ENCODE results near the gene FAM81B.
"Not testable (repeated sequence)": the region's sequence is repeated elsewhere in the genome, so short reads cannot be mapped to it uniquely, and the experiment has no call there.

FAM81B gene, protein sequence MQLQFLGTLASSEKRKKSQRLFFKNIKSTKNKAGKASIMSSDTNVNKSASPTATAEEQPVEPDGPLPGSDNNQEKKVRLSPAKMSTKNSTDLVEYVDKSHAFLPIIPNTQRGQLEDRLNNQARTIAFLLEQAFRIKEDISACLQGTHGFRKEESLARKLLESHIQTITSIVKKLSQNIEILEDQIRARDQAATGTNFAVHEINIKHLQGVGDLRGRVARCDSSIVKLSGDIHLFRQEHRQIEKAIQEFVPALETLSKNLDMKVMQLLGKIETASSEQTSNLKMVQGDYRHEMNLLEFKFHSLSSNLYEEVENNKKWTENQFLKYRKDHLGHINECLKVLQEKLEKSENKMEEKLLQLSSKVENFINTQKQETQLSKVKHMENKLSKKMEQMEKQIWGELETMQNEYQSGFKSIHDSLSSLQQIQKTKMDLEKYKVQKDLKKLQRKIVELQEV

DNA sequence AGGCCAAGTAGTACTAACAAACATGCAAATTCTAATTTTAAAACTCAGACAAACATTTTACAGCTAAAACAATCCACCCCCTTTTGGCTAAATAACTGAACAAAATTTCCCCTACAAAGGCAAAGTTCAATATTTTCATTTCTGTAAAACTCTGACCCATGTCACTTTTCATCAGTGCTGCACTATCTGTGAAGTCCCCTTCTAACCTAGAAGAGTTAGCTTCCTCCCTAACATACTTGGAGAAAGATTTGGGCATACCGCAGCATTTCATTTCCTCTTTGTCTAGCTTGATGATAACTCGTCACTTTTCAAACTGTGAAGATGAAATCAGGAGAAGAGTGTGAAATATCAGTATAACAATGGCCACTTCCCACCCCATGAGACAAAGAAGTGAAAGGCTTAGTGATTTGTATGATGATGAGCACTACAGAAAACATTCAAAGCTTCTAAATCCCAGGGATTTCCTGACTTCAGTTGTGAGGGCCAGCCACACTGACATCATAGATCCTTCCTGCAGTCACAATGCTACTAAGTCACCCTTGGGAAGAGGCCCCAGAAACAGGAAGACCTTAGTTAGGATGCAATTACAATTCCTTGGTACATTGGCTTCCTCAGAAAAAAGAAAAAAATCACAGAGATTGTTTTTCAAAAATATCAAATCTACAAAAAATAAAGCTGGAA is at the start of gene FAM81B:
TSS of gene FAM81B (plus strand) at position 555 of the 681 bp plus-strand sequence. CDS start at position 579, 24 bp downstream.
- DNase-seq (ENCODE audit: insufficient read length, low spot score) (no peak), FAIRE-seq (no peak)

DNA sequence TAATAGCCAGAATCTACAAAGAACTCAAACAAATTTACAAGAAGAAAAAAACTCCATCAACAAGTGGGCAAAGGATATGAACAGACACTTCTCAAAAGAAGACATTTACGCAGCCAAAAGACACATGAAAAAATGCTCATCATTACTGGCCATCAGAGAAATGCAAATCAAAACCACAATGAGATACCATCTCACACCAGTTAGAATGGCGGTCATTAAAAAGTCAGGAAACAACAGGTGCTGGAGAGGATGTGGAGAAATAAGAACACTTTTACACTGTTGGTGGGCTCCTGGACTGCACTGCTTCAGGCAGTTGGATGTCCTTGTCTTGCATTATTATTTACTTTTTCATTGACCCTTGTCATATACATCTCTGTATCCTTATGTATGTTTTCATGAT is 49.7 kb upstream of the FAM81B start:
- not testable (repeated sequence) for FAIRE-seq; DNase-seq (ENCODE audit: insufficient read length, low spot score)

DNA sequence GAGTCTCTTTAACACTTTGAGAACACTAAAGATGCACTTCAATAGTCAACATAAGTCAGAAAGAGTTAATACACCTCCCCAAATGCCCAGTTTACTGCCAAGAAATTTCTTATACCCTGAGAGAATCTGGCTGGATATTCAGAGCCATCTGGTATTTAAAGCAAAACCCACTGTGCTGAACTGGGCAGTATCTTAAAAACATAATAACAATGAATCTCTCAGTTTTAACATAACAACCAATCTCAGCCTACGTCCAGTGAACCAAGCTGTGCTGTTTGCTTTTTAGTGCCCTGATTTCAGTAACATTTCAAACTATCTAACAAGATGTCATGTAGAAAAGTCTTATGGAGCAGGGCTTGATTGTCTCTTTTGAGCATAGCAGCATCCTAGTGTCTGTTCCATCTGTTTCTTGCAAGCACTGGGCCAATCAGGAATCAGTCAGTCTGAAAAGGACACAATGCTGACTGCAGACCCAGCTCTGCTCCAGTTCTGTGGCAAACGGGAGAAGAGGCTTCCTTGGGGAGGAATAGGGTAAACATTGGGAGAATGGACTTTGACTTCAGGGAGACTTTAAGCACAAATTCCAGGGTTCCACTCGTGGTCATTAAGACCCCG is 43.6 kb upstream of the FAM81B start:
- no peak for FAIRE-seq

DNA sequence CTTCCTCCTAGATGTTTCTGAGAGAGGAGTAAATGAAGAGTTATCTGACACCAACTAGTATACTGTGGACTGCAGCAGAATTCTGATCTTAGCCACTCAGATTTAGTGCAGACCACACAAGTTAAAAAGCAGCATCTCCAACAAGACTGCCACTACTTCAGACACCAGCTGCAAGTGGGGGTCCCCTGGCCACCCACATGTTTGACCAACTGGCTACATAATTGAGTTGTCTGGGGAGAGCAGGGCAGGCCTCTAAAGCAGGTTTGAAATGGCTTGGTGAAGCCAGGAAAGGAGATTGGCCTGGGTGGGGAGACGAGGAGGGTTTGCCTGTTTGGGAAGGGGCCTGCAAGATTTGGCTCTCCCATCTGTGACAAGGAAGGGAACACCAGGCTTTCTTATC is 40.5 kb upstream of the FAM81B start:
- no peak for FAIRE-seq

More for the DNA sequence above, 43.6 kb upstream of the FAM81B start:
- no peak for DNase-seq (ENCODE audit: insufficient read length, low spot score)

DNA sequence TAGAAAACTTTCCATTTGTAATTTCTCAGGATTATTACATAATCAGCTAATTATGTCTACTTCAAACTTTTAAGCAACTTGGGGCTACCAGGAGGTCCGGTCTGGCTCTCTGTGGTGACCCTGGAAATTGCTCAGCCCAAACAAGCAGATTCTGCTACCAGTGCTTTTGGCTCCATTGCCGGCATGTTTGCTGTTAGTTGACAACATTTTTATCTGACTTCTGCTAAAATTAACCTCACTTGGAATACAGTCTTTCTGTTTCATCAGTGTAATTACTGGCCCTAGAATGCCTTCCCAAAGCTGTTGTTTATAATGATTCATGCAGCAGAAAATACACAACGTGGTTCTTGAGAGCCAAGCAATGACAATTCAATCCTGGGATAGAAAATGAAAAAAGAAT is 38.5 kb upstream of the FAM81B start:
- no peak for FAIRE-seq
- DNase-seq (ENCODE audit: insufficient read length, low spot score) = no peak

More for the DNA sequence above, 40.5 kb upstream of the FAM81B start:
- no peak for DNase-seq (ENCODE audit: insufficient read length, low spot score)

DNA sequence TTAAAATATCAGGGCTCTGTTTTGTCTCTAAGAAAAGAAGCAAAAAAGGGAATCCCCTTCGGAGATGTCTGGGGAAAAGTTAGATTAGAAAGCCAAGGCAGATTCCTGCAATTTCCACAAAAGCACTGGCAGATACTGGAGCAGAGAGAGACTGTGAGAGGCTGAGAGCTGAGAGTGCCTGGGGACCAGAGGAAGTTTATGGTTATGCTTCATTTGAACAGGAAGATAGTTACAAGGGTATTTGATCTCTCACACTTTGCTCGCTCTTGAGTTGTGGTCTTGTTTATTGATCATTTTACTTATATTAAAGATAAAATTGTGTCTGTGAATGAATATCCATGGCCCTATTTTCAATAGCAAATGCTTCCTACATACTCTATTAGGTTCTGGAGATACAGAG is 32.8 kb upstream of the FAM81B start:
- DNase-seq (ENCODE audit: insufficient read length, low spot score) = no peak
- FAIRE-seq = no peak

DNA sequence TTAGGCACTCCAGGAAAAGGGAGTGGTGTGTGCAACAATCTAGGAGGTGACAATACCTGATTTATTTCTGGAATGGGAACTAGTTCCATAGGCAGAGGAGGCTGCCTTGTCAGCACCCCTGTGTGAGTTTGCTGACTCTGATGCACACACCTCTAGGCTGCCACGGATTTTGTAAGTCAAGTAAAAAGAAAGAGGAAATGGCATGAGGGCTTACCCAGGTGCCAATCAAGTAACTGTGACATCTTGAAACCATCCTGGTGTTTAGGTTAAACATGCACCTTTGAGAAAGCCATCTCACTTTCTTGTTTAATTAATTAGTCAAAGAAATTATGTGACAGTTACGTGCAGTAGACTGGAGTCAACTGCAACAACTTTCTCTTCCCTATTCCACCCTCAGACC is 32.3 kb upstream of the FAM81B start:
- DNase-seq (ENCODE audit: insufficient read length, low spot score) (no peak), FAIRE-seq (no peak)

DNA sequence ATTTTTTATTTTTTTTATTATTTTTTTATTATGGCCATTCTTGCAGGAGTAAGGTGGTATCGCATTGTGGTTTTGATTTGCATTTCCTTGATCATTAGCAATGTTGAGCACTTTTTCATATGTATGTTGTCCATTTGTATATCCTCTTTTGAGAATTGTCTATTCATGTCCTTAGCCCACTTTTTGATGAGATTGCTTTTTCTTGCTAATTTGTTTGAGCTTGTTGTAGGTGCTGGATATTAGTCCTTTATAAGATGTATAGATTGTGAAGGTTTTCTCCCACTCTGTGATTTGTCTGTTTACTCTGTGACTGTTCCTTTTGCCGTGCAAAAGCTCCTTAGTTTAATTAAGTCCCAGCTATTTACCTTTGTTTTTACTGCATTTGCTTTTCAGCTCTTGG is 30.5 kb upstream of the FAM81B start:
- FAIRE-seq; DNase-seq (ENCODE audit: insufficient read length, low spot score): not testable (repeated sequence)

DNA sequence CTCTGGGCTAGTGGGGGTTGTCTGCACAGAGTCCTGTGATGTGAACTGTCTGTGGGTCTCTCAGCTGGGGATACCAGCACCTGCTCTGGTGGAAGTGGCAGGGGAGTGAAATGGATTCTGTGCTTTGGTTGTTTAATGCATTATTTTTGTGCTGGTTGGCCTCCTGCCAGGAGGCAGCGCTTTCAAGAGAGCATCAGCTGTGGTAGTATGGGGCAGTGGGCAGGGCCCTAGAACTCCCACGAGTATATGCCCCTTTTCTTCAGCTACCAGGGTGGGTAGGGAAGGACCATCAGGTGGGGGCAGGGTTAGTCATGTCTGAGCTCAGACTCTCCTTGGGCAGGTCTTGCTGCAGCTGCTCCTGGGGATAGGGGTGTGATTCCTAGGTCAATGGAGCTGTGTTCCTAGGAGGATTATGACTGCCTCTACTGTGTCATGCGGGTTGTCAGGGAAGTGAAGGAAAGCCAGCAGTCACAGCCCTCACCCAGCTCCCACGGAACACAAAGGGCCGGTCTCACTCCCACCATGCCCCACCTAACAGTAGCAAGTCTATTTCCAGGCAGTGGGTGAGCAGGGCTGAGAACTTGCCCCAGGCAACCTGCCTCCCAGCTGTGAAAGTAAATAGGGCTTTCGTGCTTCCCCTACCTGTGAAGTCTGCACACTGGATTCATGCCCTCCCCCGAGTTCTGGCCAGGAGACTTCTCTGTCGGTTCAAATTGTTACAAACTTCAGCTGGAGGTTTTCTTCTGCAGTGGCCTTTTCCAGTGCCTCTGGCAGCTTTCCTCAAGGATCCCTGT is 25.7 kb upstream of the FAM81B start:
- FAIRE-seq = no peak
- no peak for DNase-seq (ENCODE audit: insufficient read length, low spot score)

DNA sequence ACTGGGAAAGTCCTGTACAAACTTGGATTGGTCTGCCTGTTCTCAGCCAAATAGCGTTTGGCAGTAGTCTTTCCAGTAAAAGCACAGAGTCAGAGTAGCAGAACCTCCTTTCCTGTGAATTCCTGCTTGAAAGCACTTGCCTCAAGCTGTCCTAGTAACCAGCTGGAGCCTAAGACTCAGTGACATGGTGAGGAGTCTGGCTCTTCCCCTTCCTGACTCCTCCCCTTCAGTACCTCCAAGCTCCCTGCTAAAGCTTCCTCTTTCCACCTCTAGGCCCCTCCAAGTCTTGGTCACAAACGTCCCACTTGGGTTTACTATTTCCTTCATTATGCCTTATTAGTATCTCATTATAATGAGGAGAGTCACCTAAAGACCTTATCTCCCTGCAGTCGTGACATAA is 21.4 kb upstream of the FAM81B start:
- DNase-seq (ENCODE audit: insufficient read length, low spot score) (no peak), FAIRE-seq (no peak)

DNA sequence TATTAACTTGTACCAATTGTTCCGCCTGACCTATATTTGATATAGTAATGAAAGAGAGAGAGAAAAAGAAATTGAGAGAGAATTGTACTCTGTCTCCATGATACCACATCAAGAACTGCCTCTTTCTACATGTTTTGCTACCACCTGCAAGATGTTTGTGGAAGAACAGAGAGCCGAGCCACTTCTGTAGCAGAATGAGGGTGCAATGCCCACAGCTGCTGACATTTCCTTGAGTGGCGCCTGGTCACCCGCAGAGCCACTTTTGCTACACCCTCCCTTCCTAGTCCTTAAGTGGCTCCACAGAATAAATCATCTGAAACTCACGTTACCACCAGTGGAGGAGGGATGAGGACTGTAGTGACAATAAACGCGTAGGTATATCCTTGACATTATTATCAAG is 17.1 kb upstream of the FAM81B start:
- FAIRE-seq = no peak
- no peak for DNase-seq (ENCODE audit: insufficient read length, low spot score)

DNA sequence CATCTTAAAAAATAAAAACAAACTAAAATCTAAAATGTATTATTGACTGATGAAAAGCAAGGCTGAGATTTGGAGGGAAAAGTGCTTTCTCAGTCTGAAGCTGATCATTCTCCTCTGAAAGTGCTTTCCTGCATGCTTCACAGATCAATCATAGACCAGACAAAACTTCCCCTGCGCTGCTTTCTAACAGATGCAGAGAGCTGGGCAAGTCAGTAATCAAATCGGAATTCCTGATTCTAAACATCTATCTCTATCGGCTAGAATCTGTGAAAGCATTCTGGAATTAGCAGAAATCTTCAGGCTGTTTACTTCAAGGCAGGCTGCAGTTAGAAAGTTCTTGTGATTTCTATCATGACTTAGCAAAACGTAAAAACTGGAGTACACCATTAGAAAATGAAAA is 15.6 kb upstream of the FAM81B start:
- no peak for DNase-seq (ENCODE audit: insufficient read length, low spot score)
- FAIRE-seq = no peak

DNA sequence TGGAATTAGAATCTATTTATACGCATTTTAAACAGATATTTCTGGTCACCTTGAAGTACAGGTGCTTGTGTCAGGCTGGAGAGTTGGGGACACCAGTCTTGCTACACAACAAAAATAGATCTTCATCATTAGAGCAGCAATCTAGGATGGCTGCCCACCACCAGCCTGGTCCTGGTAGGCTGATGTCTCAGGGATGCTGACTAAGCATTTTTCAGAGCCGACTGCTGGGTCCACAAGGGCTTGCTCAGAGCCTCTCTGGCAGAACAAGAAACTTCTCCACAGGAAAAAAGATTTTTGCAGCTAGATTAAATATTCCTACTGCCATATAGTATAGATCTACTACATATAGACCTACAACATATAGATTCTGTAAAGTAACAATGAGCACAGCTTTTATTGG is 12.0 kb upstream of the FAM81B start:
- FAIRE-seq (no peak), DNase-seq (ENCODE audit: insufficient read length, low spot score) (no peak)

DNA sequence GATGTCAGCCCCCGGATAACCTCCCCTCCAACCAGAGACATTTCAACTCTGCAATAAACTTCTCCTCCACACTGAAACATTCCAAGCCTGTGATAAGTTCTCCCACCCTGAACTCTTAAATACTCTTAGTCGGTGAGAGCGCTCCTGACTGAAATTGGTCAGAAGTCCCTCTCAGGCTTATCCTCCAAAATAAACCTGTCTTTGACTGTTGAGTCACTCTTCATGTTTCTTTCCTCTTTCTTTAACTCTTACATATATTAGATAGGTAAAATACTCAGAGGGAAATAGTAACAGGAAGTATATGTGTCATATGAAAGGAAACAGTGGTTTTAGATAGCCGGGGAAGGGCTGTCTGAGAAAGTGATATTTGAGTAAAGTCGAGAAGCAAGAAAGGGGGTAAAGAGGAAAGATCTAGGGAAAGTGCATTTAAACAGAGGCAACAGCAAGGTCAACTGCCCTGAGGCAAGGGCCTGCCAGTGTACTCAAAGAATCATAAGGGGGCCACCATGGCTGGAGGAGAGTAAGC is 11.0 kb upstream of the FAM81B start:
- FAIRE-seq (no peak), DNase-seq (ENCODE audit: insufficient read length, low spot score) (no peak)

DNA sequence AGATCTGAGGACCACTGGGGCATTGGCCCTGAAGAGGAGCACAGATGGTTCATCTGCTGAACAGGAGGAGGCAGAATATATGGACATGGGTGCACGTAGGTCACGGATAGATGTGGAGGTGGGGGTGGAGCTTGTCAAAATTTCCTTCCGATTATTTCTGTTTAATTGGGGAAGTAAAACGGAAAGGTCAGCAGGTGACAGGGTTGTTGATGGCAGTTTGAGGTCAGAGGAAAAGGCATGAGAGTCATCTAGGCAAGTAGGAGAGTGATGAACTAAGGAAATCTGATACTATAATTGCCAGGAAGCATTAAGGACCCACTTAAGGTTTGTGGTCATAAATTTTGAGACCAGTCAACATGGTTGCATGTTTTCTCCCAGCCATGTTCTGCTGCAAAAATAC is 8.4 kb upstream of the FAM81B start:
- FAIRE-seq (no peak), DNase-seq (ENCODE audit: insufficient read length, low spot score) (no peak)

DNA sequence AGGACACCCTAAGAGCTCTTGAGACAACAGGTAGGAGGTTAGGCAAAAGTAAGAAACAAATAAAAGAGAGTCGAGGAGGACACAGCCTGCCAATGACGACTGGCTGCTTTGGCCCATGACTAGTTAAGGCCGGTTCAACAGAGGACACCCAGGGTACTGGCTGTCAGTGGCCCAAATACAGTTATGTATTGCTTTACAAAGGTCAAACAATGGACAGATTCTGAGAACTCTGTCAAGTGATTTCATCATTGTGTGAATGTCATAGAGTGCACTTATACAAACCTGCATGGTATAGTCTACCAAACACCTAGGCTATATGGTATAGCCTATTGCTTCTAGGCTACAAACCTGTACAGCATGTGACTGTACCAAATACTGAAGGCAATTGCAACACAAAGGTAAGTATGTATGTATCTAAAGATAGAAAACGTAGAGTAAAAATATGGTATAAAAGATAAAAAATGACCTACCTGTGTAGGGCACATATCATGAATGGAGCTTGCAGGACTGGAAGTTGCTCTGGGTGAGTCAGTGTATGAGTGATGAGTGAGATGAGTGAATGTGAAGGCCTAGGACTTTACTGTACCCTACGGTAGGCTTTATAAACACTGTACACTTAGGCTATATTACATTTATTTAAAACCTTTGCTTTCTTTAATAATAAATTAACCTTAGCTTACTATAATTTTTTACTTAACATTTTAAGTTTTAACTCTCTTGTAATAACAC is 6.5 kb upstream of the FAM81B start:
- DNase-seq (ENCODE audit: insufficient read length, low spot score) = no peak
- no peak for FAIRE-seq

DNA sequence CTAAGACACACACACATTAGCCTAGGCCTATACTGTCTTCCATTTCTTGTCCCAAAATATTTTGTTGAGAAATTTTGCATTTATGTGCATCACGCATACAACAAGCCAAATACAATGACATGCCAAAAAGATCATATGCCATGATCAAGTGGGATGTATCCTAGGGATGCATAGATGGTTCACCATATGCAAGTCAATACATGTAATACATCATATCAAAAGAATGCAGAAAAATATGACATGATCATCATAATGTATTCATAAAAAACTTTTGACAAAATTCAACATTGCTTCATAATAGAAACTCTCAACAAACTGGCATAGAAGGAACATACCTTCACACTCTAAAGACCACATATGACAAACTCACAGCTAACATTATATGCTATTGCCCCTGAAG is 5.8 kb upstream of the FAM81B start:
- FAIRE-seq = no peak

DNA sequence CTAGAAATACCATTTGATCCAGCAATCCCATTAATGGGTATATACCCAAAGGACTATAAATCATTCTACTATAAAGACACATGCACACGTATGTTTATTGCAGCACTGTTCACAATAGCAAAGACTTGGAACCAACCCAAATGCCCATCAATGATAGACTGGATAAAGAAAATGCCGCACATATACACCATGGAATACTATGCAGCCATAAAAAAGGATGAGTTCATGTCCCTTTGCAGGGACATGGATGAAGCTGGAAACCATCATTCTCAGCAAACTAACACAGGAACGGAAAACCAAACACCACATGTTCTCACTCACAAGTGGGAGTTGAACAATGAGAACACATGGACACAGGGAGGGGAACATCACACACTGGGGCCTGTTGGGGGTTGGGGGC is 799 bp downstream of the FAM81B start:
- not testable (repeated sequence) for DNase-seq (ENCODE audit: insufficient read length, low spot score)

More for the DNA sequence above, 5.8 kb upstream of the FAM81B start:
- no peak for DNase-seq (ENCODE audit: insufficient read length, low spot score)

DNA sequence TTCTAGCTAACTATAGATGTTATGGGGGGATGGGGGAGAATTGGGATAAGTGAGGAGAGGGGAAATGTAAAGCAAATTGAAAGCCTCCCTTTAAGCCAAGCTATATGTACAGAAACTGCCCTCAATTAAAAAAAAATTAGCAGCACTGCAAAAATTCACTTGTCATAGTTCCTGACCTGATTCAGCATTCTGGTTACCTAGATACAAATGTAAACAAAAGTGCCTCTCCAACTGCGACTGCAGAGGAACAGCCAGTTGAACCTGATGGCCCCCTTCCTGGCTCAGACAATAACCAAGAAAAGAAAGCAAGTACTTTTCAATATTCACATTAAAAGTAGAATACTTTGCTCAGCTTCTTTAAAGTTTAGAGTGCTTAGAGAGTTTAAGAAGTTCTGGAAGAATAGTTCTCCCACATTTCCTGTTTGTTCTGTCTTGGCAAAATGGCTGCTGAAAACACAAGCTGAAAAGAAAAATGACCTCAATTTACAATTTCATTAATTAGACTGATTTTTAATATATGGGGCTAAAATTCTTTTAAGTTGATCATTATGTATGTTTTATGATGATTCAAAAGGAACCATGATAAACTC is 1.5 kb downstream of the FAM81B start:
- FAIRE-seq = peak; percentile 4

More for the DNA sequence above, 799 bp downstream of the FAM81B start:
- FAIRE-seq = not testable (repeated sequence)

More for the DNA sequence above, 1.5 kb downstream of the FAM81B start:
- DNase-seq (ENCODE audit: insufficient read length, low spot score) = no peak

Measured in GM19239 (cell line).